Loucy (cell line): ENCODE results near the gene GRIN2A.

ENCODE experiments used
- H2AFZ ChIP-seq: fragments of 200-600 bp; sonication (generic); 2 replicates; pipeline ENCODE4 v1.6.0; 2016; ENCODE audit warnings: antibody characterized with exemption, mild to moderate bottlenecking, low read length, moderate library complexity
- H3F3A ChIP-seq: fragments of 200-600 bp; 2 replicates; pipeline ENCODE4 v1.6.0; 2016; ENCODE audit warnings: antibody characterized with exemption, low read depth, mild to moderate bottlenecking
- H3K27me3 ChIP-seq: fragments of 200-600 bp; sonication (generic); 2 replicates; pipeline ENCODE4 v1.6.1; 2014; ENCODE audit warnings: low read length, mild to moderate bottlenecking; ENCODE audit not compliant: insufficient read depth, poor library complexity, severe bottlenecking
- H3K36me3 ChIP-seq: fragments of 200-600 bp; sonication (generic); 2 replicates; pipeline ENCODE4 v1.6.1; 2016; ENCODE audit warnings: low read length; ENCODE audit not compliant: insufficient read depth
- H3K4me1 ChIP-seq: fragments of 200-600 bp; sonication (generic); 2 replicates; pipeline ENCODE4 v1.5.1; 2014; ENCODE audit warnings: low read length, mild to moderate bottlenecking; ENCODE audit not compliant: insufficient read depth, poor library complexity, severe bottlenecking
- H3K4me2 ChIP-seq: fragments of 200-600 bp; sonication (generic); 2 replicates; pipeline ENCODE4 v1.6.0; 2014; ENCODE audit warnings: antibody characterized with exemption, low read length, low read depth, mild to moderate bottlenecking; ENCODE audit not compliant: poor library complexity, severe bottlenecking
- H3K4me3 ChIP-seq: fragments of 200-600 bp; sonication (generic); 2 replicates; pipeline ENCODE4 v1.5.1; 2014; ENCODE audit warnings: low read length, mild to moderate bottlenecking, mixed read lengths; ENCODE audit not compliant: poor library complexity, severe bottlenecking
- H3K79me2 ChIP-seq: fragments of 200-600 bp; sonication (generic); 2 replicates; pipeline ENCODE4 v1.6.1; 2014; ENCODE audit warnings: low read length; ENCODE audit not compliant: insufficient read depth
- H3K9ac ChIP-seq: fragments of 200-600 bp; sonication (generic); 2 replicates; pipeline ENCODE4 v1.6.0; 2014; ENCODE audit warnings: mild to moderate bottlenecking, low read depth, low read length, moderate library complexity; ENCODE audit not compliant: poor library complexity, severe bottlenecking
- H3K9me2 ChIP-seq: fragments of 200-600 bp; sonication (generic); replicated peaks from 2 replicates; pipeline ENCODE4 v1.6.1; 2016; ENCODE audit warnings: low read depth, low read length, mixed read lengths
- H3K9me3 ChIP-seq: fragments of 200-600 bp; sonication (generic); 2 replicates; pipeline ENCODE4 v1.6.1; 2014; ENCODE audit warnings: mild to moderate bottlenecking, antibody characterized with exemption, low read length, low read depth; ENCODE audit not compliant: insufficient read depth
- H4K20me1 ChIP-seq: fragments of 200-600 bp; sonication (generic); 2 replicates; pipeline ENCODE4 v1.6.0; 2014; ENCODE audit warnings: antibody characterized with exemption, low read length, mild to moderate bottlenecking; ENCODE audit not compliant: insufficient read depth, poor library complexity, severe bottlenecking
- CTCF ChIP-seq: fragments of 200-600 bp; sonication (generic); conservative IDR thresholded peaks from 2 replicates; pipeline ENCODE4 v1.5.1; 2014; ENCODE audit warnings: mild to moderate bottlenecking, antibody characterized with exemption, low read length
- EZH2phosphoT487 ChIP-seq: fragments of 200-600 bp; IDR thresholded peaks from 2 replicates; pipeline ENCODE4 v1.6.1; 2018; ENCODE audit warnings: antibody characterized with exemption, mild to moderate bottlenecking, moderate library complexity, borderline replicate concordance

The GRIN2A gene

GRCh38 chr16:10182222-10183053 is at the start of gene GRIN2A:
TSS of gene GRIN2A (minus strand) at chr16:10182428. CDS start at chr16:10180411, 2,017 bp downstream.
- H3K79me2 ChIP-seq, result no peaks in the 10 kb centered on the region
- H3K4me1 ChIP-seq, result no peaks in the 10 kb centered on the region
- TF ChIP-seq CTCF, result no peak
- H3K9me2 ChIP-seq, result no peaks in the 10 kb centered on the region
- no peaks in the 10 kb centered on the region for H3K9me3 ChIP-seq
- H3K9ac ChIP-seq, result no peak within 1 kb of the TSS
- H4K20me1 ChIP-seq, result no peaks in the 10 kb centered on the region
- no peak within 1 kb of the TSS for H2AFZ ChIP-seq
- H3K27me3 ChIP-seq, result no peaks in the 10 kb centered on the region
- no peaks in the 10 kb centered on the region for H3K36me3 ChIP-seq
- H3K4me3 ChIP-seq, result no peak within 1 kb of the TSS
- no peak within 1 kb of the TSS for H3K4me2 ChIP-seq
- H3F3A ChIP-seq, result no peaks in the 10 kb centered on the region

GRCh38 chr16:10231563-10231962 is 49.3 kb upstream of the GRIN2A start:
- no peak overlapping the region for H3K4me3 ChIP-seq
- H3K4me1 ChIP-seq, result no peaks in the 10 kb centered on the region
- no peak overlapping the region for H3K4me2 ChIP-seq
- no peaks in the 10 kb centered on the region; the same call in 1 of the 2 replicates for H3K9me3 ChIP-seq
- H3K79me2 ChIP-seq, result no peaks in the 10 kb centered on the region
- no peak overlapping the region for H3K9ac ChIP-seq
- TF ChIP-seq CTCF (no peak), EZH2phosphoT487 (no peak)
- H2AFZ ChIP-seq, result no peak overlapping the region
- no peaks in the 10 kb centered on the region for H3K9me2 ChIP-seq
- H4K20me1 ChIP-seq, result no peaks in the 10 kb centered on the region
- no peaks in the 10 kb centered on the region for H3F3A ChIP-seq
- H3K36me3 ChIP-seq, result no peaks in the 10 kb centered on the region
- H3K27me3 ChIP-seq, result no peaks in the 10 kb centered on the region

GRCh38 chr16:10228779-10229178 is 46.6 kb upstream of the GRIN2A start:
- H3K4me2 ChIP-seq, result no peak overlapping the region
- no peaks in the 10 kb centered on the region for H3K36me3 ChIP-seq
- H3K9ac ChIP-seq, result no peak overlapping the region
- no peaks in the 10 kb centered on the region for H3K27me3 ChIP-seq
- no peak overlapping the region for H2AFZ ChIP-seq
- no peaks in the 10 kb centered on the region; the same call in 1 of the 2 replicates for H3K9me3 ChIP-seq
- no peaks in the 10 kb centered on the region for H3F3A ChIP-seq
- no peaks in the 10 kb centered on the region for H3K79me2 ChIP-seq
- H3K4me3 ChIP-seq, result no peak overlapping the region
- H3K9me2 ChIP-seq, result no peaks in the 10 kb centered on the region
- no peak for TF ChIP-seq EZH2phosphoT487
- TF ChIP-seq CTCF, result no peak
- no peaks in the 10 kb centered on the region for H4K20me1 ChIP-seq
- no peaks in the 10 kb centered on the region for H3K4me1 ChIP-seq
